Gastroesophageal sphincter (tissue), 4 donors: ENCODE results near the gene APPL2. TPM values are rescaled to one million over a fixed set of nuclear protein-coding genes. Genes with fewer than 3 reads are reported as not detected.

ENCODE experiments used
- ATAC-seq: fragments of 150-250 bp; one replicate; pipeline ENCODE4 v1.9.1; 2016; ENCODE audit warnings: mild to moderate bottlenecking, moderate library complexity
- H3K27ac ChIP-seq, 4 donors: fragments of 200-600 bp; sonication (generic) in 3 of 4; 1 replicate in 3 of 4; 2 replicates in 1 of 4; pipeline ENCODE4 v1.5.1; 2016 to 2019
- H3K27me3 ChIP-seq: fragments of 200-600 bp; sonication (generic); one replicate; pipeline ENCODE4 v1.5.1; 2019
- H3K36me3 ChIP-seq, 2 donors: fragments of 200-600 bp; sonication (generic); one replicate each; pipeline ENCODE4 v1.5.1; 2019; ENCODE audit warnings: control low read depth in 1 of 2
- H3K4me1 ChIP-seq, 3 donors: fragments of 200-600 bp; sonication (generic); 1 replicate in 2 of 3; 2 replicates in 1 of 3; pipeline ENCODE4 v1.5.1; 2016 to 2019; ENCODE audit warnings: control low read depth in 2 of 3
- H3K4me3 ChIP-seq, 2 donors: fragments of 200-600 bp; sonication (generic); one replicate each; pipeline ENCODE4 v1.5.1; 2019; ENCODE audit warnings: mild to moderate bottlenecking in 1 of 2, moderate library complexity in 1 of 2
- H3K9me3 ChIP-seq, 3 donors: fragments of 200-600 bp; sonication (generic); one replicate each; pipeline ENCODE4 v1.5.1; 2017 to 2019; ENCODE audit warnings: control low read depth in 2 of 3
- EP300 ChIP-seq: sonication (generic); formaldehyde crosslinking; IDR thresholded peaks from one replicate; pipeline ENCODE4 v1.6.1; 2017; ENCODE audit warnings: antibody characterized with exemption, mild to moderate bottlenecking
- POLR2A ChIP-seq, 2 donors: fragments of 450-650 bp; IDR thresholded peaks; one replicate each; pipeline ENCODE4 v1.6.1; 2017; ENCODE audit warnings: antibody characterized with exemption in 2 of 2, mild to moderate bottlenecking in 2 of 2, moderate library complexity in 1 of 2
- POLR2AphosphoS5 ChIP-seq: sonication (generic); formaldehyde crosslinking; IDR thresholded peaks from one replicate; pipeline ENCODE4 v1.6.1; 2017; ENCODE audit warnings: antibody characterized with exemption
- WGBS, 2 donors: methylation state at CpG; one replicate each; pipeline ENCODE4 v1.1.5; 2018; ENCODE audit warnings: low coverage in 1 of 2; 5-methylcytosine and 5-hydroxymethylcytosine counted together
- total RNA-seq, 4 donors: library from RNA; depleted of rRNA; stranded (reverse); fragments of >200 nt; gene quantifications; one replicate each; pipeline ENCODE4 v1.1.0, GENCODE V29; 2016
- TF ChIP-seq, protein P1 (sequence below), 4 experiments: fragments of 200-600 bp in 2 of 4; fragments of 450-650 bp in 2 of 4; sonication (generic) in 1 of 4; IDR thresholded peaks; one replicate each; pipeline ENCODE4 v1.5.1; 2017 to 2019; ENCODE audit warnings: antibody characterized with exemption in 4 of 4, mild to moderate bottlenecking in 2 of 4, moderate library complexity in 2 of 4

APPL2 gene
- total RNA-seq, 4 donors from 2014 or later, result 17.0 to 32.4 (median 23.4) TPM

DNA sequence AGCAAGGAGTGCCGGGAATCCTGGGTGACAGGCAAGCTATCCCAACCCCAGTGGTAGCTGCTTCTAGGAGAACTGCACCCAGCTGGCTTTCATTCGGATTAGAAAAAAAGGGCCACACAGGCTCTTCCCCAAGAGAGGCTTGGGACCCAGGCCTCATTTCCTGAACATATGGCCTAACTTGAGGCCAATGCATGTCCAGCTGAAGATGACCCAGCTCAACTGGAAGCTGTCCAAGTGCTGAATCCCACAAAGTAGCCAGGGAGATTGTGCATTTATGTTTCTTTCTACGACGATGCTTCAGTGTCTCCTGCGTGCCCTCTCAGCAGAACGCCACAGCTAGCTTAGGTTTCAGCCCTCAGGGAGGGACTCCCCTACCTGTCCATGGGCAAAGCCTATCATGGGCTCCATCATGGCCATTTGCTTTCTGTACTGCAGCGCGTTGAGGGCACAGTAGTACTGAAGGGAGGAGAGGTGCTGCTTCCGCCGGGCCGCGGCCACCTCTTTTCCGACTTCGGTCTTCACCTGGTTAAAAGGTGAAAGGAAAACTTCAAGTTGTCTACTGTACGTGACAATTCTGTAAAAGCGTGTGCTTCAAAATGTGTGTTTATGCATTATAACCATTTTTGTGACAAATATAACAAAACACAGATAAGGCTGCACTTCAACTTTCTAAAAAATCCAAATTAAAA, 29.1 kb downstream of the APPL2 start:
- TF ChIP-seq POLR2A (IDR thresholded peaks at IDR 0.05) (no peak), EP300 (no peak), POLR2AphosphoS5 (no peak)
- TF ChIP-seq, protein P1, sequence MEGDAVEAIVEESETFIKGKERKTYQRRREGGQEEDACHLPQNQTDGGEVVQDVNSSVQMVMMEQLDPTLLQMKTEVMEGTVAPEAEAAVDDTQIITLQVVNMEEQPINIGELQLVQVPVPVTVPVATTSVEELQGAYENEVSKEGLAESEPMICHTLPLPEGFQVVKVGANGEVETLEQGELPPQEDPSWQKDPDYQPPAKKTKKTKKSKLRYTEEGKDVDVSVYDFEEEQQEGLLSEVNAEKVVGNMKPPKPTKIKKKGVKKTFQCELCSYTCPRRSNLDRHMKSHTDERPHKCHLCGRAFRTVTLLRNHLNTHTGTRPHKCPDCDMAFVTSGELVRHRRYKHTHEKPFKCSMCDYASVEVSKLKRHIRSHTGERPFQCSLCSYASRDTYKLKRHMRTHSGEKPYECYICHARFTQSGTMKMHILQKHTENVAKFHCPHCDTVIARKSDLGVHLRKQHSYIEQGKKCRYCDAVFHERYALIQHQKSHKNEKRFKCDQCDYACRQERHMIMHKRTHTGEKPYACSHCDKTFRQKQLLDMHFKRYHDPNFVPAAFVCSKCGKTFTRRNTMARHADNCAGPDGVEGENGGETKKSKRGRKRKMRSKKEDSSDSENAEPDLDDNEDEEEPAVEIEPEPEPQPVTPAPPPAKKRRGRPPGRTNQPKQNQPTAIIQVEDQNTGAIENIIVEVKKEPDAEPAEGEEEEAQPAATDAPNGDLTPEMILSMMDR (IDR thresholded peaks at IDR 0.05), result no peak

DNA sequence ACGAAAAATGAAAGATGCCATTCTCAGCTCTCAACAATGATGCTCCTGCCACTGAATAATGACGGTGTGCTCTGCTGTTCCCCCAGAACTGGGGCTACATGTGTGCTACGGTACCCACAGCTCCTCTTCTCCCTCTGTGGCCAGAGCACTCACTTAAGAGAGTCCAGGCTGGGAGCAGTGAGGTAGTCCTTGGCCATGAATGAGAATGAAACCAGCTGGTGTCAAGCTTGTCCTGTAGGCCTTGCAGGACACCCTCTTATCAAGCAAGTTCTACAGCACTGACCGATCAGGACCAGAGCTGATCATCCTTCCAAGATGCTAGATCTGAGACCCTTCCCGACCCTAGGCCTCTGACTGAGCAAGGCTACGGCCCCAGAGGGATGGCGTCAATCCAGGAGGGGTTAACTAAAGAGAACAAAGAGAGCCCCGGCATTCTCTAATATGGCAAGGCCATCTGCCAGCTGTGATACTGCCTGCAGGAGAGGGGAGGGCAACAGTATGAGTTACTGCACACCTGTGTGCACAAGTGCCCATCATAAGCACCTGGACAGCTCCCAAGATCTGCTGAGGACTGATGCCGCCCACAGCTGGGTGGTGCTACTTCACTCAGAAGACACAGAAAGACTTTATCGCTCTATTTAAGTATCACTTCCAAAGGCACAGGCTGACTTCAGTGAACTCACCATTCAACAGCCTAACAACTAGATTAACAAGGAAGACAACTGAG, 30.5 kb downstream of the APPL2 start:
- ATAC-seq, result no peak

More for the DNA sequence above, 29.1 kb downstream of the APPL2 start:
- ATAC-seq, result no peak
- Histone ChIP-seq H3K36me3 (peaks cover 0 to 99% of the 10 kb centered on the region in 2 donors), H3K4me3 (no peak overlapping the region), H3K27me3 (no peaks in the 10 kb centered on the region), H3K27ac (no peak overlapping the region), H3K4me1 (peaks cover 0 to 1% (median 0%) of the 10 kb centered on the region in 3 donors), H3K9me3 (no peaks in the 10 kb centered on the region)
- 94% methylated on average over 14 of the region's 16 CpGs; no CpG with 5 or more reads in 1 of the 2 donors for WGBS, 2 donors

DNA sequence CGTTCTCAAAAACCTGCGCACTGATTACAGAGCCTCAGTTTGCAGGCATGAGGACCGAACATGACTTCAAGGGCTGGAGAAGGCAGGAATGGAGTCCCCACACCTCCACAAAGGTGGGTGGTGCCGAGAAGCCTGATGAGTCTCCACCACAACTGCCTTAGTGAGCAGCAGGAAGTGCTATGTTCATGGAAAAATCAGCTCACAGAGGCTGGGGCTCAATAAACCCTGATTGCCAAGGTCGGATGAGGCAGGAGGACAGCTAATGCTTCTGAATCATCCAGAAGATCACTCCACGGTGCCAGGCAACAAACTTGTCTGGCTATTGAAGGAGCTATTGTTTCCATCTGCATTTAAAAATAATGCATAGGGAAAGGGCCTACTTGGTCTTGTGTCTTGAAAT, 31.1 kb downstream of the APPL2 start:
- H3K4me3 ChIP-seq, result no peak overlapping the region
- WGBS, 2 donors, result 69 to 90% methylated on average over 2 to 6 of the region's 6 CpGs
- ATAC-seq, result peak; percentile 42
- peaks cover 0 to 8% (median 0%) of the 10 kb centered on the region in 3 donors for H3K4me1 ChIP-seq
- H3K9me3 ChIP-seq, result no peaks in the 10 kb centered on the region
- TF ChIP-seq, protein P1 (IDR thresholded peaks at IDR 0.05), result no peak
- TF ChIP-seq POLR2AphosphoS5, result no peak
- no peak for TF ChIP-seq EP300
- TF ChIP-seq POLR2A (IDR thresholded peaks at IDR 0.05), result no peak
- no peaks in the 10 kb centered on the region for H3K27me3 ChIP-seq
- H3K36me3 ChIP-seq, result peaks cover 0 to 97% of the 10 kb centered on the region in 2 donors
- H3K27ac ChIP-seq, result no peak overlapping the region

More for the DNA sequence above, 30.5 kb downstream of the APPL2 start:
- peaks cover 0 to 97% of the 10 kb centered on the region in 2 donors for H3K36me3 ChIP-seq
- H3K4me1 ChIP-seq, result peaks cover 0 to 8% (median 0%) of the 10 kb centered on the region in 3 donors
- WGBS, 2 donors, result 63 to 81% methylated on average over 3 to 4 of the region's 10 CpGs
- no peak overlapping the region for H3K4me3 ChIP-seq
- H3K27me3 ChIP-seq, result no peaks in the 10 kb centered on the region
- TF ChIP-seq EP300 (no peak), POLR2A (IDR thresholded peaks at IDR 0.05) (no peak), POLR2AphosphoS5 (no peak)
- TF ChIP-seq, protein P1 (IDR thresholded peaks at IDR 0.05), result no peak
- H3K9me3 ChIP-seq, result no peaks in the 10 kb centered on the region
- H3K27ac ChIP-seq, result no peak overlapping the region

DNA sequence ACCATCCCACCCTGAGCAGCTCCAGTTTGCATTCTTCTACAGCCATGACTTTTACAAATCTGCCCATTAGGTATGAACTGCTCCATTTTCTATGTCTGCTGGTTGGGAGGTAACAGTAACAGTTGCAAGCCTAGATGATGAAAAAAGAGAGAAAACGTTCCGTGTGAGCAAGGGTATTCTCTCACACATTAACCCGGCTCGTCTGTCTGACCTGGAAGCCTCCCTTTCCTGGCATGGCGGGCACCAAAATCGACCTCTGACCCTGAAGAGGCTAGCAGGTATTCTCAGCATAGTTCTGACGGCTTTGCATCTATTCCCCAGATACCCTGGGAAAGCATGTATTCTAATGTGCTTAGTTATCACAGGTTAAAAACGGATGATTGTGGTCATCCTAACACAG, 31.8 kb downstream of the APPL2 start:
- H3K9me3 ChIP-seq, result no peaks in the 10 kb centered on the region
- H3K4me3 ChIP-seq, result no peak overlapping the region
- ATAC-seq, result no peak
- H3K27ac ChIP-seq, result no peak overlapping the region
- WGBS, 2 donors, result 89 to 93% methylated on average over 7 to 8 of the region's 8 CpGs
- H3K36me3 ChIP-seq, result peaks cover 0 to 96% of the 10 kb centered on the region in 2 donors
- no peak for TF ChIP-seq EP300
- no peak for TF ChIP-seq POLR2A (IDR thresholded peaks at IDR 0.05)
- TF ChIP-seq POLR2AphosphoS5, result no peak
- TF ChIP-seq, protein P1 (IDR thresholded peaks at IDR 0.05), result no peak
- no peaks in the 10 kb centered on the region for H3K27me3 ChIP-seq
- H3K4me1 ChIP-seq, result peaks cover 0 to 8% (median 0%) of the 10 kb centered on the region in 3 donors
